H1 (cell line): ENCODE data around the gene CDKN2AIP. TPM values are rescaled to one million over a fixed set of nuclear protein-coding genes. Genes with fewer than 3 reads are reported as not detected.

Experiments
- CTCF ChIA-PET: fragments of 300-600 bp; sonication (Branson Sonifier 250); formaldehyde crosslinking; loops from one replicate; lab custom pipeline; 2021; ENCODE audit not compliant: partially characterized antibody; lab: Charles Lee
- POLR2A ChIA-PET: fragments of 300-600 bp; sonication (Branson Sonifier 250); formaldehyde crosslinking; loops from one replicate; lab custom pipeline; 2021; ENCODE audit warnings: inconsistent platforms; ENCODE audit not compliant: partially characterized antibody; lab: Charles Lee
- DNase-seq, 2 experiments: peaks; one replicate each; pipeline versions ENCODE4 v3.0.0 to v3.0.0-alpha.2; 2010 to 2022; ENCODE audit warnings: low spot score in 2 of 2, low read depth in 1 of 2, mixed read lengths in 1 of 2
- FAIRE-seq: peaks from 2 replicates; lab custom pipeline; 2011; peaks lifted over from hg19 to GRCh38; lab: Jason Lieb, UNC
- H2AFZ ChIP-seq: 2 replicates; pipeline ENCODE4 v1.8.1; 2012; ENCODE audit warnings: low read length, inconsistent platforms
- H2AK5ac ChIP-seq: 2 replicates; pipeline ENCODE4 v1.6.1; 2013; ENCODE audit warnings: low read depth, low read length
- H2BK120ac ChIP-seq: replicated peaks from 2 replicates; pipeline ENCODE3; 2013; ENCODE audit warnings: low read depth, low read length, inconsistent platforms
- H2BK12ac ChIP-seq: 2 replicates; pipeline ENCODE4 v1.6.1; 2013; ENCODE audit warnings: low read depth, low read length
- H2BK15ac ChIP-seq: 2 replicates; pipeline ENCODE4 v1.6.1; 2013; ENCODE audit warnings: low read length
- H2BK20ac ChIP-seq: 2 replicates; pipeline ENCODE4 v1.6.1; 2013; ENCODE audit warnings: low read length
- H2BK5ac ChIP-seq: 2 replicates; pipeline ENCODE4 v1.6.1; 2013; ENCODE audit warnings: low read depth, low read length
- H3K14ac ChIP-seq: 2 replicates; pipeline ENCODE4 v1.6.1; 2013; ENCODE audit warnings: inconsistent platforms; ENCODE audit not compliant: insufficient read length
- H3K18ac ChIP-seq: 2 replicates; pipeline ENCODE4 v1.6.1; 2013; ENCODE audit warnings: low read length; ENCODE audit errors: extremely low read depth
- H3K23ac ChIP-seq: 2 replicates; pipeline ENCODE4 v1.6.1; 2013; ENCODE audit warnings: inconsistent platforms; ENCODE audit not compliant: insufficient read length
- H3K23me2 ChIP-seq: 2 replicates; pipeline ENCODE4 v1.6.1; 2013; ENCODE audit warnings: low read depth, low read length
- H3K27ac ChIP-seq: 2 replicates; pipeline ENCODE4 v1.6.1; 2011; ENCODE audit warnings: low read depth, low read length, inconsistent platforms
- H3K27me3 ChIP-seq, 4 experiments: replicated peaks in 1 of 4; 1 replicate in 1 of 4; 2 replicates in 3 of 4; pipeline versions ENCODE4 v1.6.1 to v1.8.1; 2011 to 2013; ENCODE audit warnings: low read length in 3 of 4, mild to moderate bottlenecking in 3 of 4, inconsistent platforms in 2 of 4, mixed read lengths in 2 of 4, moderate library complexity in 1 of 4; ENCODE audit not compliant: control insufficient read depth in 3 of 4, insufficient read depth in 3 of 4; ENCODE audit errors: extremely low read depth in 1 of 4
- H3K36me3 ChIP-seq, 4 experiments: 2 replicates each; pipeline versions ENCODE4 v1.6.1 to v1.8.1; 2011 to 2013; ENCODE audit warnings: mild to moderate bottlenecking in 4 of 4, low read length in 3 of 4, moderate library complexity in 2 of 4, control low read depth in 1 of 4, inconsistent platforms in 1 of 4; ENCODE audit not compliant: insufficient read depth in 4 of 4, control insufficient read depth in 2 of 4
- H3K4ac ChIP-seq: replicated peaks from 2 replicates; pipeline ENCODE3; 2013; ENCODE audit warnings: low read length, low read depth, mixed read lengths, inconsistent platforms; ENCODE audit not compliant: insufficient read length
- H3K4me1 ChIP-seq, 4 experiments: replicated peaks in 1 of 4; 1 replicate in 1 of 4; 2 replicates in 3 of 4; pipeline versions ENCODE4 v1.6.1 to v1.8.1; 2011 to 2013; ENCODE audit warnings: low read length in 3 of 4, inconsistent platforms in 2 of 4, mixed read lengths in 1 of 4; ENCODE audit not compliant: insufficient read depth in 4 of 4, control insufficient read depth in 3 of 4
- H3K4me2 ChIP-seq, 2 experiments: 2 replicates each; pipeline versions ENCODE4 v1.6.1 to v1.8.1; 2011 to 2013; ENCODE audit warnings: low read depth in 2 of 2, low read length in 2 of 2, control low read depth in 1 of 2, inconsistent platforms in 1 of 2, mild to moderate bottlenecking in 1 of 2; ENCODE audit not compliant: insufficient read depth in 1 of 2
- H3K4me3 ChIP-seq, 4 experiments: fragments of 200-600, 300-600 bp in 1 of 4; sonication (generic), shearing (Covaris generic), sonication (Bioruptor Twin) in 1 of 4; 2 replicates each; pipeline versions ENCODE4 v1.5.1 to v1.8.1; 2011 to 2016; ENCODE audit warnings: low read length in 4 of 4, low read depth in 3 of 4, control low read depth in 2 of 4, inconsistent platforms in 2 of 4, mild to moderate bottlenecking in 2 of 4, mixed read lengths in 1 of 4, moderate library complexity in 1 of 4; ENCODE audit not compliant: insufficient read depth in 2 of 4; ENCODE audit errors: extremely low read depth in 1 of 4
- H3K56ac ChIP-seq: replicated peaks from 2 replicates; pipeline ENCODE3; 2013; ENCODE audit warnings: low read depth, mild to moderate bottlenecking, mixed read lengths, low read length, inconsistent platforms; ENCODE audit not compliant: insufficient read length
- H3K79me1 ChIP-seq: 2 replicates; pipeline ENCODE4 v1.6.1; 2013; ENCODE audit warnings: low read depth, low read length, control low read depth
- H3K79me2 ChIP-seq, 2 experiments: 2 replicates each; pipeline versions ENCODE4 v1.6.1 to v1.8.1; 2012 to 2013; ENCODE audit warnings: low read length in 2 of 2, mild to moderate bottlenecking in 2 of 2, inconsistent platforms in 1 of 2; ENCODE audit not compliant: insufficient read depth in 2 of 2, control insufficient read depth in 1 of 2
- H3K9ac ChIP-seq, 4 experiments: replicated peaks in 1 of 4; 1 replicate in 1 of 4; 2 replicates in 3 of 4; pipeline versions ENCODE4 v1.6.1 to v1.8.1; 2011 to 2013; ENCODE audit warnings: low read depth in 3 of 4, low read length in 3 of 4, control low read depth in 2 of 4, mild to moderate bottlenecking in 2 of 4, moderate library complexity in 2 of 4, inconsistent platforms in 1 of 4; ENCODE audit errors: extremely low read depth in 1 of 4
- H3K9me3 ChIP-seq, 2 experiments: 2 replicates each; pipeline versions ENCODE4 v1.6.1 to v1.8.1; 2012 to 2013; ENCODE audit warnings: mild to moderate bottlenecking in 2 of 2, moderate library complexity in 2 of 2, control low read depth in 1 of 2, inconsistent platforms in 1 of 2, low read depth in 1 of 2, low read length in 1 of 2, mixed read lengths in 1 of 2; ENCODE audit not compliant: insufficient read depth in 2 of 2
- H4K20me1 ChIP-seq, 2 experiments: replicated peaks in 1 of 2; 2 replicates each; pipeline versions ENCODE3 to v1.8.1; 2011 to 2013; ENCODE audit warnings: inconsistent platforms in 2 of 2, low read length in 2 of 2, mild to moderate bottlenecking in 1 of 2; ENCODE audit not compliant: insufficient read depth in 2 of 2, control insufficient read depth in 1 of 2
- H4K5ac ChIP-seq: 2 replicates; pipeline ENCODE4 v1.6.1; 2013; ENCODE audit warnings: low read length, low read depth, mixed read lengths, inconsistent platforms; ENCODE audit not compliant: insufficient read length
- H4K8ac ChIP-seq: 2 replicates; pipeline ENCODE4 v1.8.0; 2013; ENCODE audit warnings: mild to moderate bottlenecking, moderate library complexity, low read length, inconsistent platforms; ENCODE audit not compliant: insufficient read depth; ENCODE audit errors: extremely low read depth
- H4K91ac ChIP-seq: replicated peaks from 2 replicates; pipeline ENCODE3; 2013; ENCODE audit warnings: low read length, mixed read lengths, inconsistent platforms; ENCODE audit not compliant: insufficient read length
- ASH2L ChIP-seq: fragments of 200-600, 300-600 bp; sonication (generic); IDR thresholded peaks from one replicate; pipeline ENCODE4 v1.7.1; 2017; ENCODE audit warnings: low read length
- CHD1 ChIP-seq: IDR thresholded peaks from 2 replicates; pipeline ENCODE4 v1.6.1; 2012; ENCODE audit warnings: low read depth, low read length, improper control_type of control experiment
- JUND ChIP-seq: IDR thresholded peaks from 2 replicates; pipeline ENCODE4 v1.6.1; 2011; ENCODE audit warnings: mild to moderate bottlenecking, improper control_type of control experiment, low read length
- NRF1 ChIP-seq: IDR thresholded peaks from 2 replicates; pipeline ENCODE4 v1.6.1; 2011; ENCODE audit warnings: mild to moderate bottlenecking, low read depth, low read length, improper control_type of control experiment
- PHF8 ChIP-seq: fragments of 200-600 bp; sonication (generic); conservative IDR thresholded peaks from 2 replicates; pipeline ENCODE4 v1.7.1; 2012; ENCODE audit warnings: low read depth, mild to moderate bottlenecking, inconsistent platforms, low read length, moderate library complexity
- POLR2AphosphoS5 ChIP-seq: IDR thresholded peaks from 2 replicates; pipeline ENCODE4 v1.6.1; 2011; ENCODE audit warnings: low read depth, low read length
- RAD21 ChIP-seq, 2 experiments: IDR thresholded peaks in 1 of 2; conservative IDR thresholded peaks in 1 of 2; 2 replicates each; pipeline ENCODE4 v1.6.1; 2011; ENCODE audit warnings: low read depth in 2 of 2, low read length in 2 of 2, improper control_type of control experiment in 1 of 2, inconsistent platforms in 1 of 2, mild to moderate bottlenecking in 1 of 2, moderate library complexity in 1 of 2
- SIX5 ChIP-seq: IDR thresholded peaks from 2 replicates; pipeline ENCODE4 v1.6.1; 2011; ENCODE audit warnings: mild to moderate bottlenecking, low read depth, low read length
- WGBS, 2 experiments: shearing (Covaris generic) in 1 of 2; methylation state at CpG; one replicate each; pipeline versions ENCODE4 v1.1.6 to v1.1.7; 2013 to 2015; ENCODE audit warnings: low lambda C conversion rate in 2 of 2, mixed read lengths in 2 of 2, inconsistent platforms in 1 of 2, low coverage in 1 of 2, missing lambda C conversion rate in 1 of 2; ENCODE audit not compliant: insufficient replicate concordance in 2 of 2, insufficient coverage in 1 of 2, insufficient read length in 1 of 2; ENCODE audit errors: extremely low coverage in 1 of 2, missing lambda C conversion rate in 1 of 2; 5-methylcytosine and 5-hydroxymethylcytosine counted together
- polyA plus RNA-seq, 7 experiments: library from polyadenylated mRNA; depleted of rRNA in 3 of 7; stranded (reverse) in 5 of 7; unstranded in 2 of 7; fragments of >200 nt in 5 of 7; fragments of 200-250 nt in 2 of 7; gene quantifications; 1 replicate in 5 of 7; 2 replicates in 1 of 7; 4 replicates in 1 of 7; pipeline versions ENCODE4 v1.2.1 to v1.2.3, GENCODE V29; 2011 to 2013; ENCODE audit warnings: missing spikeins in 2 of 7, mixed read lengths in 2 of 7
- total RNA-seq: library from RNA; stranded (reverse); fragmentation: NEBNext Ultra II Directional; extraction: Animal tissue kit (Norgen Biotek cat#: 25700); gene quantifications from 2 replicates; pipeline ENCODE4 v1.2.1, GENCODE V29; 2021
- TF ChIP-seq, protein P1 (sequence below): IDR thresholded peaks from 2 replicates; pipeline ENCODE4 v1.6.1; 2012; ENCODE audit warnings: inconsistent platforms

Gene CDKN2AIP
- total and polyA plus RNA-seq, 2 of the 8 experiments (the other 6 are each of a cell fraction or from before 2014, with no cell fraction given) = 6.0 to 14.0 TPM

DNA sequence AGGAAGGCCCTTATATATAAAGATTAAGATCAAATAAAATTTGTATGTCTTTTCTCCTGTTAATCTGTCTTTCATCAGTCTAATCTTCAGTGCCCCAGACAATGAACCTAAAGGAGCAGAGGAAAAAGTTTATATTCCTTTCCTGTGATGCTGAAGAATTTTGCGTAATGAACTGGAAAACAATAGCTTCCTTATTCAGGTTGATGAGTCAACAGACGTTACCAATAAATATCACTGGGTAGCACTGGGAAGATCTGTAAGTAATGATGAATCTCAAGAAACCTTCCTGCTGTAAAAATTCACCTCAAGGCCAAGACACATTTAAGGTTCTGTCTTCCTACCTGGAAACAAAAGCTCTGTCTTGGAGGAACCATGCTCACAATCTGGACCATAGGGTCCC lies 25.5 kb downstream of the CDKN2AIP start:
- H4K20me1 ChIP-seq = no peaks in the 10 kb centered on the region
- no peak overlapping the region for H3K23ac ChIP-seq
- no peak overlapping the region for H2AK5ac ChIP-seq
- no peaks in the 10 kb centered on the region for H3K27me3 ChIP-seq
- no peak overlapping the region for H3K9ac ChIP-seq
- H3K18ac ChIP-seq = no peak overlapping the region
- no peak overlapping the region for H2BK120ac ChIP-seq
- CTCF ChIA-PET = interaction anchor here (0.6 to 3.3 kb wide), 6 partner anchors 63 to 319 kb away, joined by 3 to 21 read pairs (median 4); no protein-coding TSS in a partner anchor
- FAIRE-seq (no peak), DNase-seq (no peak)
- no peaks in the 10 kb centered on the region for H3K23me2 ChIP-seq
- no peak overlapping the region for H3K27ac ChIP-seq
- no peak overlapping the region for H2AFZ ChIP-seq
- no peak overlapping the region for H4K91ac ChIP-seq
- no peak overlapping the region for H3K56ac ChIP-seq
- no peaks in the 10 kb centered on the region for H3K79me1 ChIP-seq
- H3K4me2 ChIP-seq = no peak overlapping the region
- H4K5ac ChIP-seq = no peak overlapping the region
- H2BK15ac ChIP-seq = no peak overlapping the region
- H2BK5ac ChIP-seq = no peak overlapping the region
- H3K79me2 ChIP-seq = no peaks in the 10 kb centered on the region
- H3K36me3 ChIP-seq = no peaks in the 10 kb centered on the region; a peak in 1 of 8 replicates
- H2BK20ac ChIP-seq = no peak overlapping the region
- POLR2A ChIA-PET = no interaction called here
- H2BK12ac ChIP-seq = no peak overlapping the region
- H4K8ac ChIP-seq = no peak overlapping the region
- H3K9me3 ChIP-seq = peaks cover 0 to 7% of the 10 kb centered on the region in 2 experiments; a peak in 1 of 4 replicates
- no peak overlapping the region for H3K4ac ChIP-seq
- 92% methylated on average over 2 of the region's 2 CpGs; no CpG with 5 or more reads in 1 of the 2 experiments for WGBS, 2 experiments
- no peak overlapping the region for H3K4me3 ChIP-seq
- peaks cover 0 to 4% (median 1%) of the 10 kb centered on the region in 4 experiments; a peak in 2 of 7 replicates for H3K4me1 ChIP-seq
- no peak overlapping the region for H3K14ac ChIP-seq
- TF ChIP-seq RAD21 (IDR thresholded peaks at IDR 0.05 in 1 of 2, conservative IDR thresholded peaks at IDR 0.05 in 1 of 2; ENCODE audit: low read depth in 2 of 2, low read length in 2 of 2) (no peak), CHD1 (no peak), ASH2L (no peak), POLR2AphosphoS5 (no peak), NRF1 (no peak), JUND (no peak), PHF8 (no peak), SIX5 (no peak)
- TF ChIP-seq, protein P1, sequence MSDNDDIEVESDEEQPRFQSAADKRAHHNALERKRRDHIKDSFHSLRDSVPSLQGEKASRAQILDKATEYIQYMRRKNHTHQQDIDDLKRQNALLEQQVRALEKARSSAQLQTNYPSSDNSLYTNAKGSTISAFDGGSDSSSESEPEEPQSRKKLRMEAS = no peak
